ENCODE data around the gene FUT2. TPM values are rescaled to one million over a fixed set of nuclear protein-coding genes. Genes with fewer than 3 reads are reported as not detected.

Gene FUT2
- total RNA-seq, 2 donors from 2014 or later = not detected

- Mint-ChIP-seq H3K36me3 (no peaks in the 10 kb centered on the region), H3K27ac (no peak overlapping the region), H3K9me3 (no peaks in the 10 kb centered on the region)
- DNase-seq (ENCODE audit: low spot score in 2 of 2) (no peak), ATAC-seq (no peak)
Measured at GRCh38 chr19:48735031-48735615, 39.4 kb downstream of the FUT2 start.

GRCh38 chr19:48737360-48737998 is 41.7 kb downstream of the FUT2 start:
- Mint-ChIP-seq H3K9me3 (no peaks in the 10 kb centered on the region), H3K27ac (no peak overlapping the region), H3K36me3 (no peaks in the 10 kb centered on the region)
- no peak for DNase-seq (ENCODE audit: low spot score in 2 of 2)
- no peak for ATAC-seq

GRCh38 chr19:48738557-48739403 is 43.0 kb downstream of the FUT2 start:
- DNase-seq (ENCODE audit: low spot score in 2 of 2) = peak; percentile 86 to 94
- ATAC-seq = peak; percentile 92 to 95
- Mint-ChIP-seq H3K27ac (peak overlapping the region in 1 of 2 donors; percentile 83), H3K36me3 (no peaks in the 10 kb centered on the region), H3K9me3 (no peaks in the 10 kb centered on the region)

GRCh38 chr19:48739404-48740163 is 43.8 kb downstream of the FUT2 start:
- no peaks in the 10 kb centered on the region for H3K9me3 Mint-ChIP-seq
- no peaks in the 10 kb centered on the region for H3K36me3 Mint-ChIP-seq
- H3K27ac Mint-ChIP-seq = no peak overlapping the region
- ATAC-seq (no peak), DNase-seq (ENCODE audit: low spot score in 2 of 2) (no peak)

- Mint-ChIP-seq H3K9me3 (no peaks in the 10 kb centered on the region), H3K36me3 (no peaks in the 10 kb centered on the region), H3K27ac (no peak within 1 kb of the TSS)
- DNase-seq (ENCODE audit: low spot score in 2 of 2) (no peak), ATAC-seq (no peak)
Measured at GRCh38 chr19:48740164-48740972, 44.6 kb downstream of the FUT2 start, which contains the start of gene RASIP1. TSS of gene RASIP1 (minus strand) at chr19:48740610. CDS start at chr19:48740282, 328 bp downstream.

GRCh38 chr19:48741129-48741999 is 45.6 kb downstream of the FUT2 start:
- ATAC-seq (no peak), DNase-seq (ENCODE audit: low spot score in 2 of 2) (peak in 1 of 2 donors; percentile 53)
- no peaks in the 10 kb centered on the region for H3K36me3 Mint-ChIP-seq
- H3K9me3 Mint-ChIP-seq = no peaks in the 10 kb centered on the region
- no peak overlapping the region for H3K27ac Mint-ChIP-seq

GRCh38 chr19:48742096-48742495 is 46.3 kb downstream of the FUT2 start:
- Mint-ChIP-seq H3K36me3 (no peaks in the 10 kb centered on the region), H3K27ac (no peak overlapping the region), H3K9me3 (no peaks in the 10 kb centered on the region)
- DNase-seq (ENCODE audit: low spot score in 2 of 2) = no peak
- no peak for ATAC-seq

GRCh38 chr19:48745208-48745995 is 49.6 kb downstream of the FUT2 start:
- H3K9me3 Mint-ChIP-seq = no peaks in the 10 kb centered on the region
- no peaks in the 10 kb centered on the region for H3K36me3 Mint-ChIP-seq
- ATAC-seq (peak; percentile 65 to 80), DNase-seq (ENCODE audit: low spot score in 2 of 2) (peak in 1 of 2 donors; percentile 60)
- no peak overlapping the region for H3K27ac Mint-ChIP-seq

- Mint-ChIP-seq H3K9me3 (no peaks in the 10 kb centered on the region), H3K27ac (no peak overlapping the region), H3K36me3 (no peaks in the 10 kb centered on the region)
- DNase-seq (ENCODE audit: low spot score in 2 of 2) (no peak), ATAC-seq (no peak)
Measured at GRCh38 chr19:48746110-48746509, 50.3 kb downstream of the FUT2 start.

GRCh38 chr19:48746738-48747575 is 51.2 kb downstream of the FUT2 start, which contains the start of gene IZUMO1:
TSS of gene IZUMO1 (minus strand) at chr19:48746909. CDS start at chr19:48745859, 1,050 bp downstream.
- DNase-seq (ENCODE audit: low spot score in 2 of 2) (peak in 1 of 2 donors; percentile 64), ATAC-seq (peak; percentile 72 to 87)
- no peaks in the 10 kb centered on the region for H3K36me3 Mint-ChIP-seq
- H3K27ac Mint-ChIP-seq = peak within 1 kb of the TSS; percentile 71 to 82
- no peaks in the 10 kb centered on the region for H3K9me3 Mint-ChIP-seq

GRCh38 chr19:48749571-48750198 is 53.9 kb downstream of the FUT2 start:
- H3K9me3 Mint-ChIP-seq = no peaks in the 10 kb centered on the region
- DNase-seq (ENCODE audit: low spot score in 2 of 2) = no peak
- no peak for ATAC-seq
- H3K27ac Mint-ChIP-seq = no peak overlapping the region
- no peaks in the 10 kb centered on the region for H3K36me3 Mint-ChIP-seq

GRCh38 chr19:48750351-48750750 is 54.6 kb downstream of the FUT2 start:
- DNase-seq (ENCODE audit: low spot score in 2 of 2) (no peak), ATAC-seq (no peak)
- H3K36me3 Mint-ChIP-seq = no peaks in the 10 kb centered on the region
- no peaks in the 10 kb centered on the region for H3K9me3 Mint-ChIP-seq
- H3K27ac Mint-ChIP-seq = no peak overlapping the region

GRCh38 chr19:48750771-48751504 is 55.2 kb downstream of the FUT2 start:
- ATAC-seq = no peak
- Mint-ChIP-seq H3K27ac (no peak overlapping the region), H3K9me3 (no peaks in the 10 kb centered on the region), H3K36me3 (no peaks in the 10 kb centered on the region)
- DNase-seq (ENCODE audit: low spot score in 2 of 2) = no peak
